Caki2 (cell line): ENCODE data around the gene SESN2. TPM values are rescaled to one million over a fixed set of nuclear protein-coding genes. Genes with fewer than 3 reads are reported as not detected.

Experiments
- DNase-seq: peaks from one replicate; pipeline ENCODE4 v3.0.0-alpha.2; 2015; ENCODE audit warnings: low read depth
- in situ Hi-C: cut with HindIII; loops from 2 replicates; pipeline ENCODE4 v1.10.0; 2016; ENCODE audit warnings: low sequenced_read_pairs, low pct_unique_long_range_greater_than_20kb, mixed read lengths
- total RNA-seq: library from RNA; depleted of rRNA; stranded (reverse); fragments of >200 nt; shearing (Covaris generic); gene quantifications from 2 replicates; pipeline ENCODE4 v1.2.3, GENCODE V29; 2014; ENCODE audit warnings: low replicate concordance

Gene SESN2
- total RNA-seq, 1 experiment from 2014 or later: 21.7 TPM

- DNase-seq: no peak
- in situ Hi-C loops: no loop called here
Measured at GRCh38 chr1:28280501-28280900, 21.2 kb downstream of the SESN2 start.

- in situ Hi-C loops: no loop called here
- no peak for DNase-seq
Measured at GRCh38 chr1:28280977-28281381, 21.7 kb downstream of the SESN2 start.

GRCh38 chr1:28281608-28282425 lies 22.5 kb downstream of the SESN2 start:
- in situ Hi-C loops: no loop called here
- no peak for DNase-seq

- DNase-seq: no peak
- in situ Hi-C loops: no loop called here
Measured at GRCh38 chr1:28282426-28283407, 23.4 kb downstream of the SESN2 start.

- DNase-seq: no peak
- in situ Hi-C loops: no loop called here
Measured at GRCh38 chr1:28286111-28286510, 26.8 kb downstream of the SESN2 start.

- in situ Hi-C loops: no loop called here
- no peak for DNase-seq
Measured at GRCh38 chr1:28288487-28288886, 29.2 kb downstream of the SESN2 start.

- in situ Hi-C loops: no loop called here
- no peak for DNase-seq
Measured at GRCh38 chr1:28290851-28291250, 31.5 kb downstream of the SESN2 start.

- in situ Hi-C loops: no loop called here
- no peak for DNase-seq
Measured at GRCh38 chr1:28291711-28292110, 32.4 kb downstream of the SESN2 start.

- DNase-seq: no peak
- in situ Hi-C loops: no loop called here
Measured at GRCh38 chr1:28295936-28296335, 36.6 kb downstream of the SESN2 start.

- DNase-seq: peak; percentile 77
Measured at GRCh38 chr1:28296401-28297261, 37.3 kb downstream of the SESN2 start.

GRCh38 chr1:28297826-28298225 lies 38.5 kb downstream of the SESN2 start:
- DNase-seq: no peak
- in situ Hi-C loops: no loop called here

More at GRCh38 chr1:28296401-28297261, 37.3 kb downstream of the SESN2 start:
- in situ Hi-C loops: no loop called here

- in situ Hi-C loops: no loop called here
- no peak for DNase-seq
Measured at GRCh38 chr1:28298438-28298837, 39.1 kb downstream of the SESN2 start.

GRCh38 chr1:28301368-28302174 lies 42.3 kb downstream of the SESN2 start:
- no peak for DNase-seq
- in situ Hi-C loops: no loop called here

- in situ Hi-C loops: no loop called here
Measured at GRCh38 chr1:28302247-28302646, 42.9 kb downstream of the SESN2 start.

GRCh38 chr1:28306301-28306949 lies 47.1 kb downstream of the SESN2 start:
- in situ Hi-C loops: no loop called here
- no peak for DNase-seq

More at GRCh38 chr1:28302247-28302646, 42.9 kb downstream of the SESN2 start:
- DNase-seq: no peak

GRCh38 chr1:28308750-28309149 lies 49.4 kb downstream of the SESN2 start:
- in situ Hi-C loops: no loop called here
- no peak for DNase-seq

- in situ Hi-C loops: no loop called here
- DNase-seq: no peak
Measured at GRCh38 chr1:28309702-28310101, 50.4 kb downstream of the SESN2 start.
